HG02870 (cell line): Measurements from ENCODE around the gene GRIFIN.
"Not testable (repeated sequence)": the region's sequence is repeated elsewhere in the genome, so short reads cannot be mapped to it uniquely, and the experiment has no call there.

Source experiments
- ATAC-seq: cut with Tn5 transposase; IDR thresholded peaks from one replicate; pipeline ENCODE4 v1.9.1; 2021; ENCODE audit warnings: mild to moderate bottlenecking, moderate library complexity; ENCODE audit not compliant: unreplicated experiment

The GRIFIN gene

GRCh38 chr7:2480070-2480408, 3.8 kb upstream of the GRIFIN start:
- no peak for ATAC-seq

DNA sequence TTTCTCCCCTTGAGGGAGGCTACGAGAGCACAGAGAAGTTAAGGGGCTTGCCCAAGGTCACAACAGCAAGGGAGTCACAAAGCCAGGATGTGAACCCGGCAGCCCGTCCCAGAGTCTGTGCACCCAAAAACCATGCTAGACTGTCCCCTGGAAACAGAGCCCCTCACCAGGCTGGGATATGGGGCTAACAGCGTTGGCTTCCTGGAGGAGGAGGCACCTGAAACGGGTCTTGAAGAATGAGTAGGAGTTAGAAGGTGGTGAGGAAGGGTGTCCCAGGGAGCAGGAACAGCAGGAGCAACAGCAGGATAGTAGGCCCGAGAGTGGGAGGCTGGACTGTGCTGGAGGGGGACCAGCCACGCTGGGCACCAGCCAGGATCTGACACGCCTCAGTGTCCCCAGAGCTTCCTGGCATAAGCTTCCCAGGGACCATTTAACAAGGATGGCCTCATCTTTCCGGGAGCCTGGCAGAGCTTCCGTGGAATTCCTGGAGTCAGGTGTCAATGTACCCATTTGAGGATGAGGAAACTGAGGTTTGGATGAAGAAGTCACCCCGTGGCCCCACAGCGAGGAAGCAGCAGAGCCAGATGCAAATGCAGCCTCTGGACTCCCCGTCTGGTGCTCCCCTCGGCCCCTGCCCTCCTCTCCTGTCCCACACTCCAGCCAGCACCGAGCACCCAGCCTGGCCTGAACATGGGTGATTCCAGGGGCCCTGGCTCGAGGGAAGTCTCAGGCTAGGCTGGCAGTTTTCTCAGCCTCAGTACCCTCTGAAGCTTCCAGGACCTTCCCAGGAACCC, 3.3 kb upstream of the GRIFIN start:
- ATAC-seq = no peak

GRCh38 chr7:2478800-2479199, 2.6 kb upstream of the GRIFIN start:
- ATAC-seq = no peak

- no peak for ATAC-seq
Observed at GRCh38 chr7:2478399-2478785, 2.2 kb upstream of the GRIFIN start.

GRCh38 chr7:2477447-2478398, 1.5 kb upstream of the GRIFIN start:
- ATAC-seq = no peak

- no peak for ATAC-seq
Observed at GRCh38 chr7:2476776-2477446, 713 bp upstream of the GRIFIN start.

- ATAC-seq = no peak
Observed at GRCh38 chr7:2475678-2476015, 551 bp downstream of the GRIFIN start.

DNA sequence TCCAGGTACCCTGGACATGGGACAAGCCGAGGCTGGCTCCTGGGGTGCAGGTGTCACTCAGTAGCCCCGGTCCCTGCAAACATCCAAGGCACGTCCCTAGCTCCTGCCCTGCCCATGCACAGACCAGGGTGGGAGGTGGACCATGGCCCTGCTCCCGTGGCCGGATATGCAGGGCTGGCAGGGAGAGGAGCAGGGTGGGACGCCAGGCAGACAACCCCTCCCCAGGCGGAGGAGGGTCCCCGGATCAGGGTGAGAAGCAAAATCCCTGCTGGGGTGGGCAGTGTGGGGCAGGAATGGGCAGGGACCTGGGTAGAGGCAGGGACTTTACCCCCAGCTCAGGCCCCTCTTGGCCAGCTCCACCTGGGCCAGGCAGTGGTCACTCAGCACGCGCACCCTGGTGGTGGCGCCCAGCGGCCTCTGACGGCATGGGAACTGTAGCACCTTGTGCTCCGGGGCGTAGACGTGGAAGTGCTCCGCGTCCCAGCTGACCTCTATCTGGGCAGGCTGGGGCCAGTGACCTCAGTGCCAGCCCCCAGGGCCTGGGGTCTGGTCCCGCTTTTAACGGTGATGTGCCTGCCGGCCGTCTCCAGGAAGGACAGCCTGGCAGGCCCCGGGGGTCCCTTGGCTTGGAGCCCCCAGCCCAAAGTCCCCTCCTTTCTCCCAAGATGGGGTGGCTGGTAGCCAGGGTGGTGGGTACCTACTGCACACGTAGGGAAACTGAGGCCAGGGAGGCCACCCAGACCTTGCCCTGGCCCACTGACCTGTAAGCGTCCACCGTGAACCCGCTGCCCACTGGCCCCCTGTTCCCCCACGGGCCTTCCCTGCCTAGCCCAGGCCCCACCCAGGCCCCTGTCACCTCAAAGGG, 1.2 kb downstream of the GRIFIN start:
- no peak for ATAC-seq

DNA sequence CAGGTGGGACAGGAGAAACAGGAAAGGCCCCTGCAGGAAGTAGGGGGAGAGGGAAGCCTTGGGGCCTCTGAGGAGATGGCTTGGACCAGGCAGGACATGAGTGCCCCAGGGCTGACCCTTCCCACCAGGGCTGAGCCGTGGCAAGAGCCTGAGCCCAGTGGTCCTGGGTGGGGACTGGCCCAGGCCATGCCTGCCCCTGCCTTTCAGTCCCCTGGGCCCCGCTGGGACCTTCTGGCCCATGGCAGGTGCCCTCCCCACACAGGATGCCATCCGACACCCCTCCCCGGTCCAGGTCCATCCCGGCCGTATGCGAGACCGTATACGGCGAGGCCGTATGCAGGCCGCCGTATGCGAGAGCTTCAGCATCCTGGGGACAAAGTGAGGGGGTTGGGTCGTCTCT, 2.0 kb downstream of the GRIFIN start:
- no peak for ATAC-seq

GRCh38 chr7:2473496-2474180, 2.6 kb downstream of the GRIFIN start:
- no peak for ATAC-seq

DNA sequence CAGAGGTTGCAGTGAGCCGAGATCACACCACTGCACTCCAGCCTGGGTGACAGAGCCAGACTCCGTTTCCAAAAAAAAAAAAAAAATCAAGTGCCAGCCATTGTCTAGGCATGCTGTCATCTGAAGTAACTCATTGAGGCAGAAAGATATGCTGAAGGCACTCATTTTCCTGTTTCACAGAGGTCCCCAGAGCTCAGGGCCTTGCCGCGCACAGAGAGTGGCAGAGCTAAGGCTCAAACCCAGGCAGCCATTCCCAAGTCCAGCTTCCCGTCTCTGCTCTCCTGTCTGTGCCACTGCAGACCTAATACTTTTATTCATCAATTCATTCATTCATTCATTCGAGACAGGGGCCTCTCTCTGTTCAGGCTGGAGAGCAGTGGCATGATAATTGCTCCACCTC, 3.5 kb downstream of the GRIFIN start:
- ATAC-seq = no peak

- ATAC-seq = no peak
Observed at GRCh38 chr7:2471396-2471795, 4.8 kb downstream of the GRIFIN start.

- ATAC-seq = no peak
Observed at GRCh38 chr7:2471022-2471329, 5.2 kb downstream of the GRIFIN start.

GRCh38 chr7:2470204-2471021, 5.8 kb downstream of the GRIFIN start:
- ATAC-seq = no peak

GRCh38 chr7:2469460-2470203, 6.6 kb downstream of the GRIFIN start:
- ATAC-seq = not testable (repeated sequence)

- no peak for ATAC-seq
Observed at GRCh38 chr7:2468227-2468626, 8.0 kb downstream of the GRIFIN start.

GRCh38 chr7:2466675-2467074, 9.5 kb downstream of the GRIFIN start:
- no peak for ATAC-seq

DNA sequence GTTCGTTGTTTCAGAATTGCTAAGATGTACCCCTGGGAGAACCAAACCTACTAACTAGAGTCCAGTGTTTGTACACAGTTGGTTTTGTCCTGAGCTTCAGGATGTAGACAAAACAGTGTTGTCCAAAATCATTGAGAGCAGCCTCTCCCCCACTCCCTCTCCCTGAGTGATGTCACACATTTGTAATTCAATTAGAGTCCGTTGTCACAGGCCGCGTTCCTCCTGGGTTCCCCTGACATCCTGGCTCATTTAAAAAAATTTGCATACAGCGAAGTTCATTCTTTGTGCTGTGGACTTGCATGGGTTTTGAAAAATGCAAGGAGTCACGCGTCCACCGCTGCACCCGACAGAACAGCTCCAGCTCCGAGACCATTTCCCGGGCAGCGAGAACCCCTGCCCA, 10.3 kb downstream of the GRIFIN start:
- no peak for ATAC-seq

DNA sequence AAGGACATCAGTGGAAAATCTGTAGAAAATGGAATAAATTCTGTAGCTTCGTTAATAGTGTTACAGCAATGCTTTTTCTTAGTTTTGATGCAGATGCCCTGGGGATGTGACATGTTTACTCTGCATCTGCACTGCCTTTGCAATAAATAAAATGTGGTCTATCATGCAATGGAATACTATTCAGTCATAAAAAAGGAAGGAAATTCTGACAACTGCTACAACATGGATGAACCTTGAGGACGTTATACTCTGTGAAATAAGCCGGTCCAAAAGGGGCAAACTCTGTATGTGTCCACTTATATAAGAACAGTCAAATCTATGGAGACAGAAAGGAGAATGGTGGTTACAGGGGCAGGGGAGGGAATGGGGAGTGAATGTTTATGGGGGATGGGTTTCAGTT, 13.5 kb downstream of the GRIFIN start:
- no peak for ATAC-seq
